Neural crest cell (in vitro differentiated cells): ENCODE results near the gene HS3ST2. TPM values are rescaled to one million over a fixed set of nuclear protein-coding genes. Genes with fewer than 3 reads are reported as not detected.

Experiments used
- DNase-seq: peaks from one replicate; pipeline ENCODE4 v3.0.0; 2021; ENCODE audit warnings: low read depth, mixed read lengths, low spot score
- H3K27ac Mint-ChIP-seq: one replicate; pipeline ENCODE4 v1.8.0; 2021; ENCODE audit warnings: mild to moderate bottlenecking, mixed read lengths; ENCODE audit not compliant: unreplicated experiment
- H3K27me3 Mint-ChIP-seq: 2 replicates; pipeline ENCODE4 v1.8.0; 2021; ENCODE audit warnings: low read depth, mild to moderate bottlenecking, mixed read lengths
- H3K36me3 Mint-ChIP-seq: 2 replicates; pipeline ENCODE4 v1.8.0; 2021; ENCODE audit warnings: low read depth, mild to moderate bottlenecking, mixed read lengths
- H3K4me1 Mint-ChIP-seq: 2 replicates; pipeline ENCODE4 v1.8.0; 2021; ENCODE audit warnings: mixed read lengths
- H3K4me3 Mint-ChIP-seq: one replicate; pipeline ENCODE4 v1.8.0; 2021; ENCODE audit warnings: mild to moderate bottlenecking, mixed read lengths
- H3K9me3 Mint-ChIP-seq: 2 replicates; pipeline ENCODE4 v1.8.0; 2021; ENCODE audit warnings: mixed read lengths
- total RNA-seq: library from RNA; stranded (reverse); gene quantifications from 2 replicates; pipeline ENCODE4 v1.2.1, GENCODE V29; 2021
- TF ChIP-seq, protein P1 (sequence below): fragments of 200-600 bp; sonication (generic); conservative IDR thresholded peaks from 2 replicates; pipeline ENCODE4 v1.5.0; 2021; ENCODE audit warnings: antibody characterized with exemption, mild to moderate bottlenecking

HS3ST2 gene
- total RNA-seq, 1 donor from 2014 or later, result not detected

DNA sequence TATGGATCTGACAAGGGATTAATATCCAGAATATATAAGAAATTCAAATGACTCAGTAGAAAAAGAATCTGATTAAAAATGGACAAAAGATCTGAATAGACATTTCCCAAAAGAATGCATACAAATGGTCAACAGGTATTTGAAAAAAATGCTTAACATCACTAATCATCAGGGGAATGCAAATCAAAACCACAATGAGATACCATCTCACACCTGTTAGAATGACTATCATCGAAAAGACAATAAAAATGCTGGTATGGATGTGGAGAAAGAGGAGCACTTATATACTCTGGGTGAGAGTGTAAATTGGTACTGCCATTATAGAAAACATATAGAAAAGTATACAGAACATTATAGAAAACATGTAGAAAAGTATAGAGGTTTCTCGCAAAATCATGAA is 16.4 kb upstream of the HS3ST2 start:
- Mint-ChIP-seq H3K4me1 (no peaks in the 10 kb centered on the region), H3K27ac (no peak overlapping the region), H3K36me3 (no peaks in the 10 kb centered on the region), H3K27me3 (peaks cover 47% of the 10 kb centered on the region), H3K4me3 (no peak overlapping the region), H3K9me3 (peaks cover 4% of the 10 kb centered on the region)
- DNase-seq, result no peak
- TF ChIP-seq, protein P1, sequence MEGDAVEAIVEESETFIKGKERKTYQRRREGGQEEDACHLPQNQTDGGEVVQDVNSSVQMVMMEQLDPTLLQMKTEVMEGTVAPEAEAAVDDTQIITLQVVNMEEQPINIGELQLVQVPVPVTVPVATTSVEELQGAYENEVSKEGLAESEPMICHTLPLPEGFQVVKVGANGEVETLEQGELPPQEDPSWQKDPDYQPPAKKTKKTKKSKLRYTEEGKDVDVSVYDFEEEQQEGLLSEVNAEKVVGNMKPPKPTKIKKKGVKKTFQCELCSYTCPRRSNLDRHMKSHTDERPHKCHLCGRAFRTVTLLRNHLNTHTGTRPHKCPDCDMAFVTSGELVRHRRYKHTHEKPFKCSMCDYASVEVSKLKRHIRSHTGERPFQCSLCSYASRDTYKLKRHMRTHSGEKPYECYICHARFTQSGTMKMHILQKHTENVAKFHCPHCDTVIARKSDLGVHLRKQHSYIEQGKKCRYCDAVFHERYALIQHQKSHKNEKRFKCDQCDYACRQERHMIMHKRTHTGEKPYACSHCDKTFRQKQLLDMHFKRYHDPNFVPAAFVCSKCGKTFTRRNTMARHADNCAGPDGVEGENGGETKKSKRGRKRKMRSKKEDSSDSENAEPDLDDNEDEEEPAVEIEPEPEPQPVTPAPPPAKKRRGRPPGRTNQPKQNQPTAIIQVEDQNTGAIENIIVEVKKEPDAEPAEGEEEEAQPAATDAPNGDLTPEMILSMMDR, result no peak

GRCh38 chr16:22799113-22799512 is 14.8 kb upstream of the HS3ST2 start:
- Mint-ChIP-seq H3K4me1 (no peaks in the 10 kb centered on the region), H3K9me3 (peaks cover 4% of the 10 kb centered on the region), H3K27ac (no peak overlapping the region), H3K27me3 (peaks cover 59% of the 10 kb centered on the region), H3K4me3 (no peak overlapping the region), H3K36me3 (no peaks in the 10 kb centered on the region)
- TF ChIP-seq, protein P1, result no peak
- no peak for DNase-seq

DNA sequence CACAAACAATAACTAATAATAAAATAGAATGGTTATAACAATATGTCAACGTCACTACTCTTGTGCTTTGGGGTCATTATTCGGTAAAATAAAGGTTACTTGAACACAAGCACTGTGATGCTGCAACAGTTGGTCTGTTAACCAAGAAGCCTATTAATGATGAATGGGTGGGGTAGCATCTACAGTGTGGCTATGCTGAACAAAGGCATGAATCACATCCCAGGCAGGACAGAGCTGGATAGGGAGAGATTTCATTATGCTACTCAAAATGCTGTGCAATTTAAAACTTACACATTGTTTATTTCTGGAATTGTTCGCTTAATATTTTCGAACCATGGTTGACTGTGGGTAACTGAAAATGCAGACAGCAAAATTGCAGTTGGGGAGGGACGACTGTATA is 9.1 kb upstream of the HS3ST2 start:
- no peak overlapping the region for H3K27ac Mint-ChIP-seq
- no peaks in the 10 kb centered on the region for H3K4me1 Mint-ChIP-seq
- H3K4me3 Mint-ChIP-seq, result no peak overlapping the region
- H3K9me3 Mint-ChIP-seq, result no peaks in the 10 kb centered on the region
- peaks cover 57% of the 10 kb centered on the region for H3K27me3 Mint-ChIP-seq
- TF ChIP-seq, protein P1, result no peak
- H3K36me3 Mint-ChIP-seq, result no peaks in the 10 kb centered on the region
- no peak for DNase-seq

DNA sequence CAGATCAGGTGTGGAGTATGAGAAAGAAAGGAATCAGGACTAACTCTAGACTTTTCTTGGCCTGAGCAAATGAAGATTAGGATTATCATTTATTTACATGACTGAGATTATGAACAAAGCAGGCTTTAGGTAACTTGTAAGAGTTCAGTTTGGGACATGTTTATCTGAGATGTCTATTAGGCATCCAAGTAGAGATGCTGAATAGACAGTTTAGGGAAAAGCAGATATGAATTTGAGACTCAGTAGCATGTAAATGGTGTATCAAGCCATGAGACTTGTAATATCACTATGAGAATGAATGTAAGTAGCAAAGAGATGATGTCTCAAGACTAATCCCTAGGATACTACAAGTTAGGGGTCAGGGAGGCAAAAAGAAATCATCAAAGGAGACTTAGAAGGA is 8.6 kb upstream of the HS3ST2 start:
- H3K4me3 Mint-ChIP-seq, result no peak overlapping the region
- H3K36me3 Mint-ChIP-seq, result no peaks in the 10 kb centered on the region
- no peak overlapping the region for H3K27ac Mint-ChIP-seq
- TF ChIP-seq, protein P1, result no peak
- H3K27me3 Mint-ChIP-seq, result peaks cover 61% of the 10 kb centered on the region
- H3K4me1 Mint-ChIP-seq, result no peaks in the 10 kb centered on the region
- DNase-seq, result no peak
- no peaks in the 10 kb centered on the region for H3K9me3 Mint-ChIP-seq

DNA sequence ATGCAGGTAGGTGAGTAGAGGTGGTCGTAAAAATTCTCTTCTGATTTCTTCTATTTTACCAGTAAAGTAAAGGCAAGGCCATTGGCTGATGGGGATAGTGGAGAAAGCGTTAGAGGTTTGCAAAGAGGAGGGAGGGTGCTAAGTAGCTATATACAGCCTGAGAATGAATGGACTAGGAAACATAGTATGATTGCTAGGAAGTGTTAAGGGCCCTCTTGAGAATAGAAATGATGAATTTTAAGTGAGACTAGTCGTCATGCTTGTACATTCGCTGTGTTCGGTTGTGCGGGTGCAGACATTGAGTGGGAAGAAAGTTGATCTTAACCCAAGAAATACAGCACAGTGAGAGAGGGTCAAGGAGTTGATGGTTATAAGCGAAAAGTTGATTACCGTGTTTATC is 7.2 kb upstream of the HS3ST2 start:
- Mint-ChIP-seq H3K36me3 (no peaks in the 10 kb centered on the region), H3K4me1 (no peaks in the 10 kb centered on the region), H3K4me3 (no peak overlapping the region), H3K27ac (no peak overlapping the region), H3K9me3 (no peaks in the 10 kb centered on the region), H3K27me3 (peaks cover 69% of the 10 kb centered on the region)
- TF ChIP-seq, protein P1, result no peak
- no peak for DNase-seq

DNA sequence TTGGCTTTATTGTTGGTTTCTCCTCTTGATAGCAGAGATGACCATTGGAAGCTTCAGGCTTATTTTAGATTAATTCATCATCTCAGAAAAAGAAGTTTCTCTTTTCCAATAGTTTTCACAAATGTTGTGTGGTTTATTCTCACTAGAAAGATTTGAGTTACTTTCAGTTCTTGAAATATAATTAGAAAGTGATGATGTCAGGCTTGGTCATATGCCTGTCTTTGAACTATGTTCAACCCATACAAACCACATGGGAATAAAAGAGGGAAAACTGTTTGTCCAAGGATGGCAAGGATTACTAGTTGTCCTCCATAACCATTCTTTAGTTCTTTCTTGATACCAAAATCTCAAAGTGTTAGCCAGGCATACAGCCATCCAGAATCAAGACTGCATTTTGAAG is 3.7 kb upstream of the HS3ST2 start:
- no peaks in the 10 kb centered on the region for H3K9me3 Mint-ChIP-seq
- peaks cover 74% of the 10 kb centered on the region for H3K27me3 Mint-ChIP-seq
- DNase-seq, result no peak
- TF ChIP-seq, protein P1, result no peak
- peaks cover 7% of the 10 kb centered on the region for H3K4me1 Mint-ChIP-seq
- no peak overlapping the region for H3K27ac Mint-ChIP-seq
- H3K36me3 Mint-ChIP-seq, result no peaks in the 10 kb centered on the region
- no peak overlapping the region for H3K4me3 Mint-ChIP-seq
